GM18507 (cell line): ENCODE results near the gene RNU4-1.
"Not testable (repeated sequence)": the region's sequence is repeated elsewhere in the genome, so short reads cannot be mapped to it uniquely, and the experiment has no call there.

ENCODE experiments used
- DNase-seq: peaks from one replicate; pipeline ENCODE4 v3.0.0; 2011; ENCODE audit warnings: low read depth; ENCODE audit not compliant: insufficient read length; ENCODE audit errors: extremely low spot score
- FAIRE-seq: peaks from 2 replicates; lab custom pipeline; 2011; peaks lifted over from hg19 to GRCh38; lab: Jason Lieb, UNC

The RNU4-1 gene

DNA sequence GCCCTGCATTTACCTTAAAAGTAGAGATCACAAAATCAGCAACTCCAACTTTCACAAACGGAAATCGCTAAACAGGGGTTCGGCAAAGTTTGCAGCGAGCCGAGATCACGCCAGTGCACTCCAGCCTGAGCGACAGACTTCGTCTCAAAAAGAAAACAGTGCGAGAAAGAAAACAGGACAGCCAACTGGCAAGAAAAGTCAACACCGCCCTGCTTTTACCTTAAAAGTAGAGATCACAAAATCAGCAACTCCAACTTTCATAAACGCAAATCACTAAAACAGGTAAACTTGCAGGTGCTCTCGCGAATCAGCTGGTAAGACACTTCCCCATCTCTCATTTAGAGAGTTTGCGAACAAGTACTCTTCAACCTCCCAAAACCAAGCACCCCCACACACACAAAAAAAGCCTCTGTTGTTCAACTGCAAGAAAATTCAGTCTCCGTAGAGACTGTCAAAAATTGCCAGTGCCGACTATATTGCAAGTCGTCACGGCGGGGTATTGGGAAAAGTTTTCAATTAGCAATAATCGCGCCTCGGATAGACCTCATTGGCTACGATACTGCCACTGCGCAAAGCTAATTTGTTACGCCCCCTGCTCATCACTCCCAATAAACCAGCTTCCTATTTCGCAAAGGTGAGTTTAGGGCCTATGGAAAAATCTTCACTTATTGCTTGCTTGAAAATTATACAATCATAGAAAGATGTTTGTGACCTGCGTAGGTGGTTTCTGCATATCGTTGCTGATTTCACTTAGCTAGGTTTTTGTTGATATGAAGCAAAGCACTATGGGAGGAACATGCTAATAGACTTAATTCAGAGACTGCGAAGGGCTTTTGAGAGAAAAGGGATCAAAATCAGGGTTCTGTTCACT lies at the start of gene RNU4-1:
Gene RNU4-1 (minus strand): TSS at position 577 of the 871 bp plus-strand sequence.
- DNase-seq (no peak), FAIRE-seq (no peak)

DNA sequence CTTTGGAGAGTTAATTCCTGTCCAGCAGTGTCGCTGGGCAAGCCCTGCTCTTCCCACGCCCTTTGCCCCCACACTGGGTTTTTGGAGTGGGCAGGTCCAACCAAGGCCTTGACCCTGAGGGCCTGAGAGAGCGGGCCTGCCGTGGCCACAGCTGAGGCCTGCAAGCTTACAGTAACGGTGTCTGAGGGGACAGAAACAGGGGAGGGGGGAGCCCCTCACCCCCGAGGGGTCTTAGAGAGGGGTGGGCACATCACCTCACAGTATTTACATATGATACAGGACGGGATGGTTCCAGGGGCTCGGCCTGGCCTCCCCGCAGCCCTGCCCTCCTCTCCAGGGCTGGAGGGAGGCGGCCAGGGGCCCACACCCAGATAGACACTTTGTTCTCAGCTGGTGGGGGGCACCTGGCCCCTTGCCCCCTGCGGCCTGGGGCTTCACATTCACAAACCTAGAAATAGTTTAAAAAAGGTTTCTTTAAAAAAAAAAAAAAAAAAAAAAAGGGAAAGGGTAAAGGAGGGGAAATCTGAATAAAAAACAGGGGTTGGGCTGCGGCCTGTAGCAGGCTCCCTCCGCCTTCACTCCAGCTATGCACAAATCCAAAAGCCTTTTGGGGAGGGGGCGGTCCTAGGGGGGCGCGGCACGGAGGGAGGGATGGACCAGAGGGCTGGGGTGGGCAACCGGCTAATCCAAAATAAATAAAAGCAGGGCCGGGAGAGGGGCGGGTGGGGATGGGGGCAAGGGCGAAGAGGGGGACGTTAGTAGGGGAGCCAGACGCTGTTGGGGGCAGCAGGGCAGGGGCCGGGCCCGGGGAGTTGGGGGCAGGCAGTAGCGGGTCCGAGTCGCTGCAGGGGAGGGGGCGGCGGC lies 49.4 kb upstream of the RNU4-1 start:
- FAIRE-seq = no peak
- DNase-seq = no peak

DNA sequence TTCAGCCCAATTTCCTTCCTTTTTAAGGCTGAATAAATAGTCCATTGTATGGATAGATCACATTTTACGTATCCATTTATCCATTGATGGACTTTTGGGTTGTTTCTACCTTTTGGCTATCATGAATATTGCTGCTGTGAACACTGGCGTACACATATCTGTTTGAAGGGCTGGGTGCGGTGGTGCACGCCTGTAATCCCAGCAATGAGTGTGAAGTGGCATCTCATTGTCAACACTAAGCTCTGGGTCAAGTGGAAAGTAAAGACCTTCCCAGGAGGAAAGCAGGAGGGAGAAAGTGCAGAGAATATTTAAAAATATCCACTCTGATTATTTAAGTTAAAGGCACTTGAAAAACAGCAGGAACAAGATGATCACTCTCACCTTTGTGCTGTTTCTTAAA lies 46.2 kb upstream of the RNU4-1 start:
- DNase-seq = no peak
- FAIRE-seq = no peak

DNA sequence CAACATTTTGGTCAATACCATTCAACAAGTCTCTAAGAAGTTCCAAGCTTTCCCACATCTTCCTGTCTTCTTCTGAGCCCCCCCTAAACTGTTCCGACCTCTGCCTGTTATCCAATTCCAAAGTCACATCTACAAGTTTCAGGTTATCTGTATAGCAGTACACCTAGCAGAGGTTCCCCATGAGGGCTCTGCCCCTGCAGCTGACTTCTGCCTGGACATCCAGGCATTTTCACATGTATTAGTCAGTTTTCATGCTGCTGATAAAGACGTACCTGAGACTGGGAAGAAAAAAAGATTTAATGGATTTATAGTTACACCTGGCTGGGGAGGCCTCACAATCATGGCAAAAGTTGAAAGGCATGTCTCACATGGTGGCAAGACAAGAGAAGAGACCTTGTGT lies 44.7 kb upstream of the RNU4-1 start:
- no peak for FAIRE-seq
- DNase-seq = no peak

DNA sequence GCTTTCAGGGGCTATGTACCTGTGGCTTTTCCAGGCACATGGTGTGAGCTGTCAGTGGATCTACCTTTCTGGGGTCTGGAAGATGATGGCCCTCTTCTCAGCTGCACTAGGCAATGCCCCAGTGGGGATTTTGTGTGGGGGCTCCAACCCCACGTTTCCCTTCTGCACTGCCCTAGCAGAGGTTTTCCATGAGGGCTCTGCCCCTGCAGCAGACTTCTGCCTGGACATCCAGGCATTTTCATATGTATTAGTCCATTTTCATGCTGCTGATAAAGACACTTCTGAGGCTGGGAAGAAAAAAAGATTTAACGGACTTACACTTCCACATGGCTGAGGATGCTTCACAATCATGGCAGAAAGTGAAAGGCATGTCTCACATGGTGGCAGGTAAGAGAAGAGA lies 43.4 kb upstream of the RNU4-1 start:
- DNase-seq, FAIRE-seq: not testable (repeated sequence)

DNA sequence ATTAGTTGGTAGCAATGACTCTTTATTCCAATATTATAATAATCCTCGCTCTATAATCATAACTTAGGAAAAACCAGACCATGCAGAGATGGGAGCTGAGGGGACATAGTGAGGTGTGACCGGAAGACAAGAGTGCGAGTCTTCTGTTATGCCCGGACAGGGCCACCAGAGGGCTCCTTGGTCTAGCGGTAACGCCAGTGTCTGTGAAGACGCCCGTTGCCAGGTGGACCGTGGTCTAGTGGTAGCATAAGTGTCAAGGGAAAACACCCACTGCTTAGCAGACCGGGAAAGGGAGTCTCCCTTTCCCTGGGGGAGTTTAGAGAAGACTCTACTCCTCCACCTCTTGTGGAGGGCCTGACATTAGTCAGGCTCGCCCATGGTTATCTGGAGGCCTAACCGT lies 42.4 kb upstream of the RNU4-1 start:
- peak; percentile 83 for FAIRE-seq
- DNase-seq = not testable (repeated sequence)

DNA sequence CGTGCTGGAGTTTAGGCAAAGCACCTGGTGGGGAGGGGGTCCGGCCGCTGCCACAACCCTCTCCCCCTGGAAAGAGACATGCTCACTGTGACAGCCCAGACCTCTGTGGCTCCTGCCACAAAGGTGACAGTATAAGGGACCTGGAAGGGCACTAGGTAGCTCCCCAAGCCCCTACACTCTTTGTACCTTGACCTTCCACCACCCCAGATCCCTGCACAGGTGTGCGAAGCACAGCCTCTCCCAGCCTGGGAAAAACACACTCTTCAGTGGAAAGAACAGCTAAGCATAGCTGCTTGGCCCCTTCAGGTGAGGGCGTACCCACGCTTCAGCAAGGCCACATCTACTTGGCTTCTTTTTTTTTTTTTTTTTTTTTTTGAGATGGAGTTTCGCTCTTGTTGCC lies 39.5 kb upstream of the RNU4-1 start:
- no peak for DNase-seq
- FAIRE-seq = no peak

DNA sequence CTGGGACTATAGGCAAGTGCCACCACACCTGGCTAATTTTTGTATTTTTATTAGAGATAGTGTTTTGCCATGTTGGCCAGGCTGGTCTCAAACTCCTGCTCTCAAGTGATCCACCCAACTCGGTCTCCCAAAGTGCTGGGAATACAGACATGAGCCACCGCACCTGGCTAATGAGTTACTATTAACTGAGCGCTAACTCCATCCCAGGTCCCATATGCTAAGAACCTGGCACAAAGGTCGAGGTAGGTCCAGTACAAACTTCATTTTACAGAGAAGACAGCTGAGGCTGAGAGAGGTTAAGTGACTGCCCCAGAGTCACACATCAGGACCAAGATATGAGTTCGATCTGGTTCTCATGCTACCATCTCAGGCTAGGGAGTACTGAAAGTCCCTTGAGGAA lies 39.0 kb upstream of the RNU4-1 start:
- DNase-seq (no peak), FAIRE-seq (no peak)

DNA sequence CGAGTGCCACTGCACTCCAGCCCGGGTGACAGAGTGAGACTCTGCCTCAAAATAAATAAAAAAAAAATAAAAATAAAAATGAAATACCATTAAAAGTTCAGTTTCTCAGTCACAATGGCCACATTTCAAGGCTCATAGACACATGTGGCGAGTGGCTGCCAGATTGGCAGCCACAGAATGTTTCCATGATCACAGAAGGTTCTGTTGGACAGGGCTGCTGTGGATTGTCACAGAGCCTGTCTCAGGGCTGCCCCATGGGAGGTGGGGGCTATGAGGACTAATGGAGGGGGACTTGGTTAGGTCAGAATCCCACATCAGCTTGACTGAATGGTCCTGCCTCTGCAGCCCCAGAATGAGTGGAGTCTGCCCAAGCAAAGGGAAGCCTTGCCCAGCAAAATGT lies 38.4 kb upstream of the RNU4-1 start:
- no peak for FAIRE-seq
- no peak for DNase-seq

DNA sequence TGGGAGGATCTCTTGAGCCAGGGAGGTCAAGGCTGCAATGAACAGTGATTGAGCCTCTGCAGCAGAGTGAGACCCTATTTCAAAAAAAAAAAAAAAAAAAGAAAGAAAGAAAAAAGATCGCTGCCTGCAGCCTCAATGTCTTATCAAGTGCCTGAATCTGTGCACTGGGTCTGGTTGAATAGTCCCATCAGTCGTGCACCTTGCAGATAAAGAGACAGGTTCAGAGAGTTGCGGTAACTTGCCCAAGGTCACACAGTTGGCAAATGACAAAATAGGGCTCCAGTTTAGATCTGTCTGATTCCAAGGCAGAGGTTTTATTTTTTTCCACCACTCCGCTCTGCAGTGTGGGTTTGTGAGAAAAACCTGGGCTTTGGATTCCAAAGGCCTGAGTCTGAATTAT lies 35.2 kb upstream of the RNU4-1 start:
- no peak for DNase-seq

DNA sequence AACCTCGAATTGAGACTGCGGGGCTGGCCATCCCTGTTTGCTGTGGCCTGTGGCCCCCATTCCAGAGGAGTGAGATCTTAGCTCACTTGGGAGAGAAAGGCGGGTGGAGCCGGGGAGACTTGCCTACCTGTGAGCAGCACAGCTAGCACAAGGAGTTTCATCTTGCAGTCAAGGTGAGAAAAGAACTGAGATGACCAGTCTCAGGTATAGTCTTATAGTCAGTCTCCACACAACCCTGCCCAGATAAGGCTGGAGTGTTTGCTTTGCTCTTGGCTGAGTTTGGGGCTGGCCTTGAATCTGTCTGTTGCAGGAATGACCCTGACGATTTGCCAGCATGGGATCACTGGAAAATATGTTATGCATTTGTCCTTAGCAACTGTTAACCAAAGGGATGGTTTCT lies 34.6 kb upstream of the RNU4-1 start, which contains the start of gene PLA2G1B:
Gene PLA2G1B (minus strand): TSS at position 187 of the 400 bp plus-strand sequence. CDS start 26 bp downstream, at position 161.
- DNase-seq (no peak), FAIRE-seq (no peak)

More for the DNA sequence above, 35.2 kb upstream of the RNU4-1 start:
- no peak for FAIRE-seq

DNA sequence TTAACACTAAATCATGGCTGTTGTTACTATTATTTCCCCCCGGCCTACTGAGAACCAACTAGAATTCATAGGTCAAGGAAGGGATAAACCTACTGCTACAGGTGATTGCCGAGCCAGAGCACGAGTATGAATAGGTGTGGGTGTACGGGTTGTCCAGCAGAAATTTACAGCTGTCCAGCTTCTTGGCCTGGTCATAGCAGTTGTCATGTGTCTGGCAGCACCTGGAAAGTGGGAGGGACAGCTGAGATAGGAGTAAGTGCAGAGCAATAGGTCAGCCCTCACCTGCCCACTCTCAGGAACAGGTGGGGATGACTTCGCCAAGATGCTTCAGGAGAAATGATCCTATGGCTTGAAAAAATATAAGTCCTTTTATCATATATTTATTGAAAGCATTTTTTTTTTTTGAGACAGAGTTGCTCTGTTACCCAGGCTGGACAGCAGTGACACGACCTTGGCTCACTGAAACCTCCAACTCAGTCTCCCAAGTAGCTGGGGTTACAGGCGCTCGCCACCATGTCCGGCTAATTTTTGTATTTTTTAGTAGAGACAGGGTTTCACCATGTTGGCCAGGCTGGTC lies 31.9 kb upstream of the RNU4-1 start:
- no peak for DNase-seq
- no peak for FAIRE-seq

DNA sequence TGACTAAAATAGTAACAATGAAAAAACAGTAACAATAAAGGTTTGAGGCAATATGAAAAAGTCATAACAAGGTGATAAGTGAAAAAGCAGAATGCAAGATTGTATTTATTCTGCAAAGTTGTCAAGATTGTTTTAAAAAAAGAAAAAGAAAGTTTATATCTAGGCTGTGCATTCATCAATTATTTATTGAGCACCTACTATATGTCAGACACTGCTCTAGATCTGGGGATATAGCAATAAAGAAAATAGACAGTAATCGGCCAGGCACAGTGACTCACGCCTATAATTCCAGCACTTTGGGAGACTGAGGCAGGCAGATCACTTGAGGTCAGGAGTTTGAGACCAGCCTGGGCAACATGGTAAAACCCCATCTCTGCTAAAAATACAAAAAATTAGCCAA lies 30.7 kb upstream of the RNU4-1 start:
- FAIRE-seq (no peak), DNase-seq (no peak)

DNA sequence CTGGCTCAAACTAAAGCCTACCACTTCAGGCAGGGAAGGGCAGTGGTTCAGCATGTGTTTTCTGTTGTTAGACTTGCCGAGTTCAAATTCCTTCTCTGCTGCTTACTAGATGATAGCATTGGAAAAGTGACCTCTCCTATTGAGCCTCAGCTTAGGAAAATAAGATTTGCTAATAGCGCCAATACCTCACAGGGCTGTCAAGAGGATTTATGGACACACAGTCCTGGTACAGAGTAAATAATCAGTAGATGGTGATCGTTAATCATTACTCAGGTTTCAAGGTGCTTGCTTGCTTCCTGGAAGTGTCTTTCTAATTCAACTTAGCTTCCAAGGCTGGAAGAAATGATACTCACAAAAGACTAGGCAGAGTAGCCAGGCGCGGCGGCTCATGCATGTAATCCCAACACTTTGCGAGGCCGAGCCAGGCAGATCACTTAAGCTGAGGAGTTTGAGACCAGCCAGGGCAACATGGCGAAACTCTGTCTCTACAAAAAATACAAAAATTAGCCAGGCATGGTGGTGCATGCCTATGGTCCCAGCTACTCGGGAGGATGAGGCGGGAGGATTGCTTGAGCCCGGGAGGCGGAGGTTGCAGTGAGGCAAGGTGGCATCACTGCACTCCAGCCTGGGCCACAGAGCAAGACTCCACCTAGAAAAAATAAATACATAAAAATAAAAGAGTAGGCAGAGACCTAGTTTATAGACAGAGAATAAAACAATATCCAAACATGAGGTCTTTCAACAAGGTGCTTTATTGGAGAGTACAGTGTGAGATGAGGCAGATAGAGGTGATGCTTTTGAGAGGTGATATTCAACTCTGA lies 28.6 kb upstream of the RNU4-1 start:
- no peak for DNase-seq
- no peak for FAIRE-seq

DNA sequence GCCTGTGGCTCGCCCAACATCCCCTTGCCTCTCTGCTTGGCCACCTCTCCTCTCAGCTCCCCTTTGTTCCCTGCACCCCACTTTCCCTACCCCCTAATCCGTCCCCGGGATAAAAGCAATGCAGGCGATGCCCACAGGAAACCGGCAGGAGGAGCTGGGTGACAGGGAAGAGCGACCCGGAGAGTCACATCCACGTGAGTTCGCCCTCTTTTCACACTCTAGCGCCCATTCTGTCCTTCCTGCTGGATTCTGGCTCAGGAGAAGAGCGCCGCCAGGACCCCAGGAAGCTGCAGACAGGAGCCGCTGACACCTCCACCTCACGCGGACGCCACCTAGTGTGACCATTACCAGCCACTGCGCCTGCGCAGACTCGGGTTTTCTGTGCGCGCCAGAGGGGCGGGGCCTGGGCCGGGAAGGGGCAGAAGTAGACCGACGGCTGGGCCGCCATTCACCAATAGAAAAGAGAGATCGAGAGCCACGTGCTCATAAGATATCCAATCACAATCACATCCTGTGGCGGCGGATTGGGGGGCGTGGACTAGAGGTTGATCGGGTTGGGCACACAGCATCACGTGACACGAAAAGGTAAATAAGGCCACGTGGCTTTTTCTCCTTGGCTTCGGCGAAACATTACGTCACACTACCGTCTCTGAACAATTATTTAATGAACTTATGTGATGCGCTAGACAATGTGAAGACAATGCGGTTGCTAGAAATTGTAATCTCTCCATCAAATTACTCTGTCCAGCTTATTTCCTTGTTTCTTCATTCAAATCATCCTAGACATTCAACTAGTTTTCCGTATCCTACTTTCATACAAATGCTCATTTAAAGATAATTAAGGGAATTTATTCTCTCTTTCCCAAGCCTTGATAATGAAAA lies 24.4 kb upstream of the RNU4-1 start:
- FAIRE-seq (peak; percentile 100), DNase-seq (peak; percentile 97)

DNA sequence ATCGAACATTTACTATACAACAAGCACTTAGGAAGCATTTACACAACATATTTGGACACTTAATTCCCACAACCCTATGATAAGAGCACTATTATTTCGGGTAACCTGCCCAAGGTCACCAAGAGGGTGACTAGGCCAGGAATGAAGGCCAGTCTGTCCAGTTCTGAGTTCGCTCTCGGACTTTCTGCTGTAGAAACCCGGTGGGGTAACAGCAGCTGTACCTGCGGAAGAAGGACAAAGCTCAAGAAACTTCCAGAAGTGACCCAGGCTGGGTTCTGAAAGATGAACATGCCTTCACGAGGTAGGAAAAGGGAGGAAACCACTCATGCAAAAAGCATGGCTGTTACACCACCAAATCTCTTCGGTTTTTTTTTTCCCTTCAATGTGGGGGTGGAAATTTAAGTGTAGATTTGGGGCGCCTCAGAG lies 23.8 kb upstream of the RNU4-1 start:
- DNase-seq (no peak), FAIRE-seq (no peak)

DNA sequence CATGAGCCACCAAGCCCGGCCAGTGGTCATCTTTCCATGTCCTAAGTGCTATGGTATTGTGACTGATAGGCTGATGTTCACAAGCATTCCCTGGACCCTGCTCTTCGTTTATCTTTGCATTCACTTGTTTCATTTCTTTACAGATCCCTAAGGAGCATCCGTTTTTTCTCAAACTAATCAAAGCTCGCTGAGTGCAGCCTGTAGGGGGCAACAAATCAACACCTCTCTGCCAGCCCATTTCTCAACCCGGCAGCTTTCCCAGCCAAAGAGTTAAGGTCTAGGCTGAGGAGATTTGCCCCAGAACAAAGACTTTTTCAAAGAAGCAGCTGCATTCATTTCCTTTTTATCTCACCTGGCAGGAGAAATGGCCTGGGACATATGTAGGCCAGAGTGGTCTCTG lies 21.2 kb upstream of the RNU4-1 start:
- FAIRE-seq (no peak), DNase-seq (no peak)
